GM23248 (cell line): ENCODE data around the gene KLHDC3. TPM values are rescaled to one million over a fixed set of nuclear protein-coding genes. Genes with fewer than 3 reads are reported as not detected.

Experiments
- DNase-seq: peaks from one replicate; pipeline ENCODE4 v3.0.0-alpha.2; 2015
- H2AFZ ChIP-seq: fragments of 200-600 bp; sonication (generic); 2 replicates; pipeline ENCODE4 v1.6.1; 2016; ENCODE audit warnings: antibody characterized with exemption
- H3F3A ChIP-seq: fragments of 200-600 bp; sonication (generic); 2 replicates; pipeline ENCODE4 v1.6.1; 2016; ENCODE audit warnings: mild to moderate bottlenecking, antibody characterized with exemption, mixed run types; ENCODE audit not compliant: insufficient read depth
- H3K27ac ChIP-seq: fragments of 200-600 bp; sonication (generic); 2 replicates; pipeline ENCODE4 v1.5.1; 2016; ENCODE audit warnings: mild to moderate bottlenecking
- H3K27me3 ChIP-seq: fragments of 200-600 bp; sonication (generic); replicated peaks from 2 replicates; pipeline ENCODE4 v1.6.1; 2016; ENCODE audit warnings: mild to moderate bottlenecking; ENCODE audit not compliant: insufficient read depth
- H3K36me3 ChIP-seq: fragments of 200-600 bp; sonication (generic); 2 replicates; pipeline ENCODE4 v1.6.1; 2016; ENCODE audit warnings: low read depth, mild to moderate bottlenecking
- H3K4me1 ChIP-seq: fragments of 200-600 bp; sonication (generic); 2 replicates; pipeline ENCODE4 v1.6.1; 2016; ENCODE audit warnings: mild to moderate bottlenecking; ENCODE audit not compliant: insufficient read depth
- H3K4me2 ChIP-seq: fragments of 200-600 bp; sonication (generic); one replicate; pipeline ENCODE4 v1.6.1; 2016; ENCODE audit warnings: mild to moderate bottlenecking; ENCODE audit not compliant: unreplicated experiment
- H3K4me3 ChIP-seq: fragments of 200-600 bp; sonication (generic); 2 replicates; pipeline ENCODE4 v1.5.1; 2016; ENCODE audit warnings: mild to moderate bottlenecking
- H3K79me2 ChIP-seq: fragments of 200-600 bp; sonication (generic); 2 replicates; pipeline ENCODE4 v1.6.1; 2016; ENCODE audit warnings: mild to moderate bottlenecking; ENCODE audit not compliant: insufficient read depth
- H3K9ac ChIP-seq: fragments of 200-600 bp; sonication (generic); 2 replicates; pipeline ENCODE4 v1.6.1; 2016; ENCODE audit warnings: mild to moderate bottlenecking
- H3K9me2 ChIP-seq: fragments of 200-600 bp; sonication (generic); 2 replicates; pipeline ENCODE4 v1.6.1; 2016; ENCODE audit warnings: mixed run types, mild to moderate bottlenecking, moderate library complexity; ENCODE audit not compliant: insufficient read depth
- H3K9me3 ChIP-seq: fragments of 200-600 bp; sonication (generic); one replicate; pipeline ENCODE4 v1.6.1; 2017; ENCODE audit warnings: low read depth
- H4K20me1 ChIP-seq: fragments of 200-600 bp; sonication (generic); 2 replicates; pipeline ENCODE4 v1.6.0; 2016; ENCODE audit not compliant: insufficient read depth
- EZH2 ChIP-seq: fragments of 200-600 bp; sonication (generic); IDR thresholded peaks from 2 replicates; pipeline ENCODE4 v1.6.1; 2018; ENCODE audit warnings: antibody characterized with exemption, mild to moderate bottlenecking; ENCODE audit not compliant: insufficient read depth, poor library complexity, severe bottlenecking
- EZH2phosphoT487 ChIP-seq: fragments of 200-600 bp; sonication (generic); IDR thresholded peaks from 2 replicates; pipeline ENCODE4 v1.6.1; 2018; ENCODE audit warnings: antibody characterized with exemption, moderate library complexity, mild to moderate bottlenecking, low read depth; ENCODE audit not compliant: insufficient read depth
- WGBS, 2 experiments: methylation state at CpG; one replicate each; pipeline ENCODE4 v1.1.6; 2015 to 2017; ENCODE audit warnings: low lambda C conversion rate in 2 of 2, low coverage in 1 of 2; ENCODE audit errors: missing lambda C conversion rate in 2 of 2; 5-methylcytosine and 5-hydroxymethylcytosine counted together
- in situ Hi-C: fragments of 300-500 bp; cut with MboI; formaldehyde crosslinking; loops from 2 replicates; pipeline ENCODE4 v1.15.0; 2020
- polyA plus RNA-seq: library from polyadenylated mRNA; unstranded; fragments of >200 nt; fragmentation: Nextera tagmentation; extraction: Ambion mirVana; gene quantifications from 2 replicates; pipeline ENCODE4 v1.2.1, GENCODE V29; 2016
- total RNA-seq: library from RNA; depleted of rRNA; stranded (reverse); fragments of >200 nt; shearing (Covaris generic); gene quantifications from 2 replicates; pipeline ENCODE4 v1.2.3, GENCODE V29; 2014

Gene KLHDC3
- total and polyA plus RNA-seq, 2 experiments from 2014 or later: 94.3 to 129 TPM

- H2AFZ ChIP-seq: no peak overlapping the region
- H3K9me2 ChIP-seq: no peaks in the 10 kb centered on the region
- DNase-seq: no peak
- WGBS, 2 experiments: 83 to 90% methylated on average over 4 of the region's 4 CpGs
- H3K27me3 ChIP-seq: no peaks in the 10 kb centered on the region
- in situ Hi-C loops: no loop called here
- H4K20me1 ChIP-seq: no peaks in the 10 kb centered on the region
- TF ChIP-seq EZH2 (no peak), EZH2phosphoT487 (no peak)
- H3F3A ChIP-seq: peaks cover 40% of the 10 kb centered on the region; the same call in 1 of the 2 replicates
- H3K4me1 ChIP-seq: no peaks in the 10 kb centered on the region
- H3K9ac ChIP-seq: no peak overlapping the region
- peaks cover 29% of the 10 kb centered on the region; the same call in 1 of the 2 replicates for H3K36me3 ChIP-seq
- no peaks in the 10 kb centered on the region for H3K9me3 ChIP-seq
- no peak overlapping the region for H3K4me2 ChIP-seq
- no peak overlapping the region for H3K27ac ChIP-seq
- H3K79me2 ChIP-seq: no peaks in the 10 kb centered on the region
- H3K4me3 ChIP-seq: no peak overlapping the region
Measured at GRCh38 chr6:43032326-43032725, 18.3 kb downstream of the KLHDC3 start.

- Histone ChIP-seq H3K27me3 (no peaks in the 10 kb centered on the region), H3K9ac (no peak overlapping the region), H3K9me3 (no peaks in the 10 kb centered on the region), H2AFZ (no peak overlapping the region), H4K20me1 (no peaks in the 10 kb centered on the region), H3K79me2 (no peaks in the 10 kb centered on the region), H3F3A (peaks cover 40% of the 10 kb centered on the region; the same call in 1 of the 2 replicates), H3K4me3 (no peak overlapping the region), H3K9me2 (no peaks in the 10 kb centered on the region), H3K36me3 (peaks cover 19% of the 10 kb centered on the region; the same call in 1 of the 2 replicates), H3K27ac (no peak overlapping the region), H3K4me2 (no peak overlapping the region), H3K4me1 (no peaks in the 10 kb centered on the region)
- TF ChIP-seq EZH2: no peak
- no peak for TF ChIP-seq EZH2phosphoT487
- 93% methylated on average over 2 of the region's 2 CpGs for WGBS, 2 experiments
- DNase-seq: no peak
- in situ Hi-C loops: no loop called here
Measured at GRCh38 chr6:43033496-43034189, 19.6 kb downstream of the KLHDC3 start.

DNA sequence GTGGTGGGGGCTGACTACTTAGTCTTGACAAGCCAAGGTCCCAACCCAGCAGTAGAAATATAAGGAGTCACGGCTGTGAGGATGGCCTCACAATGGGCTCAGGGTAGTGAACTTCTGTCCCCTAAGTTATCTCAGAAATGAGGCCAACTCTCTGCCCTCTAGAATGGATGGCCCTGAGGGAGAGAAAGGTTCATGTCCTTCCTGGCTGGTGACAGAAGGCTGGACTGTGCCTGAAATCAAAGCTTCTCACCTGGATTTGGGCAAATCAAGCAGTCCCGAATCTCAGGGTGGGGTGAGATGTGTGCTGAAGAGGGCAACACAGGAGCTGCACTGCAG, 20.1 kb downstream of the KLHDC3 start:
- no peak overlapping the region for H3K4me2 ChIP-seq
- no peak overlapping the region for H3K27ac ChIP-seq
- WGBS, 2 experiments: 75 to 78% methylated on average over 2 of the region's 2 CpGs
- no peaks in the 10 kb centered on the region for H3K27me3 ChIP-seq
- no peak for DNase-seq
- H3F3A ChIP-seq: peaks cover 40% of the 10 kb centered on the region; the same call in 1 of the 2 replicates
- H3K4me3 ChIP-seq: no peak overlapping the region
- H3K36me3 ChIP-seq: peaks cover 15% of the 10 kb centered on the region; the same call in 1 of the 2 replicates
- H4K20me1 ChIP-seq: no peaks in the 10 kb centered on the region
- in situ Hi-C loops: no loop called here
- H3K9ac ChIP-seq: no peak overlapping the region
- H3K4me1 ChIP-seq: no peaks in the 10 kb centered on the region
- no peaks in the 10 kb centered on the region for H3K79me2 ChIP-seq
- H3K9me2 ChIP-seq: no peaks in the 10 kb centered on the region
- H3K9me3 ChIP-seq: no peaks in the 10 kb centered on the region
- no peak for TF ChIP-seq EZH2
- no peak overlapping the region for H2AFZ ChIP-seq

DNA sequence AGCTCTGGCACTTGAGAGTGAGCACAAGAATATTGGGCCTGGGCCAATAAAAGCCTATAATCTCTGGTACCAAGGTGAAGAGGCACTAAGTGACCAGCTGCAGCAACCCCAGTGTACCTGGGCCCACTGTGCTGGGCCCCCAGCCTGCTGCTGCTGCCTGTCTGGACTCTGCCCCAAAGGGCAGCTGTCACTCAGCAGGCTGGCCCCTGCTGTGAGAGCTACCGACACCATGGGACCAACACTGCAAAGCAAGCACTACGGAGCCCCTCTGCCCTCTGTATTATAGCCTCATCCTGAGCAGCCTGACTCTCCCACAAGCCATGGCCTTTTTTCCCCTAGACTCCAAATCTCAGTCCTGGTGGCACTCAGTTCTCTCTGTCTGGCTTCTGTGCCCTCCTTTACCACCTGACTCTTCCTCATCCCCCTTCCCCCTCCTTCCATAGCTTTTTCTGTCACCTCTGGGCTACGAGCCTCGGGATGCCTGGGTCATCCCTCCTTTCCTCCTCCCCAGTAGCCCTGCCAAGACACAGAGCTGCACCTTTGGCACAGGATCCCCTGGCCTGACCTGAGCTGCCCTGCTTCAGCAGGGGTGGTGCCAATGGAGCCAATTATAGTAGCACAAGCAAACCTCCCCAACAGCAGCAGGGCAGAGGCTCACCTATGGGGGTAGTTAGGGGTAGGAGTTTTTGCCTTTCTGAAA, 21.6 kb downstream of the KLHDC3 start:
- H3K36me3 ChIP-seq: peaks cover 6% of the 10 kb centered on the region; the same call in 1 of the 2 replicates

More for the DNA sequence above, 21.6 kb downstream of the KLHDC3 start:
- Histone ChIP-seq H3K9me3 (no peaks in the 10 kb centered on the region), H3F3A (peaks cover 29% of the 10 kb centered on the region; the same call in 1 of the 2 replicates), H3K79me2 (no peaks in the 10 kb centered on the region), H2AFZ (no peak overlapping the region), H3K9me2 (no peaks in the 10 kb centered on the region), H3K4me3 (no peak overlapping the region), H3K4me1 (no peaks in the 10 kb centered on the region), H3K9ac (no peak overlapping the region), H4K20me1 (no peaks in the 10 kb centered on the region), H3K27me3 (no peaks in the 10 kb centered on the region), H3K27ac (no peak overlapping the region), H3K4me2 (no peak overlapping the region)
- in situ Hi-C loops: no loop called here
- TF ChIP-seq EZH2: no peak
- TF ChIP-seq EZH2phosphoT487: no peak
- DNase-seq: no peak
- 66 to 74% methylated on average over 4 of the region's 4 CpGs for WGBS, 2 experiments
